HG03159 (cell line): ENCODE measurements around the gene NFKB1.

ENCODE experiments used
- ATAC-seq: cut with Tn5 transposase; IDR thresholded peaks from one replicate; pipeline ENCODE4 v1.9.1; 2021; ENCODE audit warnings: mild to moderate bottlenecking, moderate library complexity; ENCODE audit not compliant: unreplicated experiment

Gene NFKB1

GRCh38 chr4:102530986-102531385 is 29.8 kb downstream of the NFKB1 start:
- no peak for ATAC-seq

DNA sequence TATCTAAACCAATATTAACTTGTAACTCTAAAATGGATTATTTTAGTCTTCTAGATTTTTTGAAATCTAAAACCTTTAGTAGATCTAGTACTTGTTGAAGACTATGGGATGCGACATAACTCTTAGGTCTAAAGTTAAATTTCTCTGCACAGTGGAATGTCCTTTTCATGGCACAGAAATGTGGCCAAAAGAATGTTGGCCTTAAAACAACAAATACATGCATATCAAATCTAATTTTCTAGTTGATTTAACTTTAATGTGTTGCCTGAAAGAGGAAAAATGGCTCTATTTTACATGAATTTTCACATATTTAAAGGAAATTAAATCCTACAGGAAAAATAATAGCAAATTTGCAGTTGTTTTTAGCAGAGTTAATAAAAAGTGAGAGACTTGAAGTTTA is 30.3 kb downstream of the NFKB1 start:
- no peak for ATAC-seq

- ATAC-seq, result no peak
Observed at GRCh38 chr4:102533348-102533747, 32.2 kb downstream of the NFKB1 start.

GRCh38 chr4:102533904-102534303 is 32.7 kb downstream of the NFKB1 start:
- no peak for ATAC-seq

- ATAC-seq, result no peak
Observed at GRCh38 chr4:102534845-102535244, 33.7 kb downstream of the NFKB1 start.

DNA sequence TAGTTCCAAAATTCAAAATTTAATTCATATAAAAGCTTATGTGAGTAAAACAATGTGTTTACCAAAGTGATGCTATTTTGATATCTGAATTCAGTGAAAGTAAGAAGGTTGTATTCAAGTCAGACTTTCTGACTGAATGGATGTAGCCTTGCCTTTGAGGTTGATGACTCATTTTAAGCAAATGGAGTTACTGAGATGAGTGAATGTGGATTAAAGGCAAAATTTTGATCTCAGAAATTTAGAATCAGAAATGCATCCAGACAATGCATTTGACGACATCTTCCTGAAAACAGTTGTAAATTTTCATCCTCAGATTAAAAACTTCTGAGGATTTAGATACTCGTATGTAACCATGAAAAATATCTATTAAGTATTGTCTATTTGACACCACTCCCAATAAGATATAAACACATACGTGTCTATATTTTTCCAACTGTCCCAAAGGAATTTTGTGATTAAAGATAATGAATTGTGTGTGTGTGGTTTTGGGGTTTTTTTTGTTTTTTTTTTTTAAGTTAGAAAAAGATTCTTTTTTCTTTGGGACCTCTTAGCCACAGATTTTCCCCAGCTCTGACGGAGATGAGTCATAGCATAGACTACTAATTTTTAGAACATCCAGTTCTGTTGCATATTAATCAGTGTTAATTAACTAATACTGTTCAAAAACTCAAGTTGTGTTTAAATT is 34.4 kb downstream of the NFKB1 start:
- ATAC-seq, result peak; percentile 83

DNA sequence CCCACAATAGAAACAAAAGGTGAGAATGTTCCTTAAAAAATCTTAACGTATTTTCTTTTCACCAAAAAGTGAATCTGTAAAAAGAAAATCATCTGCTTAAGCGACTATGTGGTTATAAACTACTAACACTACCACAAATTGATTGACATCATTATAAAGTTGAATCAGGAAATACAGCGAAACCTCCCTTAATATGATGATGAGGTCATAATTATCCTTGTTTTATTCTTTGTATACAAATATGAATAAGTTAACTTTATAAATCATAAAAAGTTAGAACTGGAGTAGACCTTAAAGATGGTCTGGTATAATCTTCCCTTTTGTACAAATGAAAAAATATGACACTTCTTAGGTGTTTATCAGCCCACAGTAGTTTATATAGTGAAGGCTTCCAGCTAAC is 35.6 kb downstream of the NFKB1 start:
- ATAC-seq, result no peak

DNA sequence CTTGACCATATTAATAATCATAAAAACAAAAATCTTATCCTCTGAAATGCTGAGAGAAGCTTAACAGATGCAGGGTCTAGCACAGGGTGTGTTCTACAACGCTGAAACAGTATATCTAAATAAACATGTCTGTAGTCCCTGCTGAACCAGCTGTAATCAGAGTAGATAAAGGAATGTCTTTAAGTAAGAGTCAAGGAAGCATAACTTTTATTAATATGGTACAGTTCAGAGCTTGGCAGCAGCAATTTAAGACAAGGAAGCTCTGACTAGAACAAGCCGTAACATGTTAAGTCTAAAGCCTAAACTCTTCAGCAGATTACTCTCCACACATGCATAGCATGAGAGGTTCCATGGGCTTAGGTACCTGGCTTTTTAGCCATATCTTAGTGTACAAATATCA is 36.1 kb downstream of the NFKB1 start:
- no peak for ATAC-seq

- no peak for ATAC-seq
Observed at GRCh38 chr4:102541697-102542096, 40.5 kb downstream of the NFKB1 start.

DNA sequence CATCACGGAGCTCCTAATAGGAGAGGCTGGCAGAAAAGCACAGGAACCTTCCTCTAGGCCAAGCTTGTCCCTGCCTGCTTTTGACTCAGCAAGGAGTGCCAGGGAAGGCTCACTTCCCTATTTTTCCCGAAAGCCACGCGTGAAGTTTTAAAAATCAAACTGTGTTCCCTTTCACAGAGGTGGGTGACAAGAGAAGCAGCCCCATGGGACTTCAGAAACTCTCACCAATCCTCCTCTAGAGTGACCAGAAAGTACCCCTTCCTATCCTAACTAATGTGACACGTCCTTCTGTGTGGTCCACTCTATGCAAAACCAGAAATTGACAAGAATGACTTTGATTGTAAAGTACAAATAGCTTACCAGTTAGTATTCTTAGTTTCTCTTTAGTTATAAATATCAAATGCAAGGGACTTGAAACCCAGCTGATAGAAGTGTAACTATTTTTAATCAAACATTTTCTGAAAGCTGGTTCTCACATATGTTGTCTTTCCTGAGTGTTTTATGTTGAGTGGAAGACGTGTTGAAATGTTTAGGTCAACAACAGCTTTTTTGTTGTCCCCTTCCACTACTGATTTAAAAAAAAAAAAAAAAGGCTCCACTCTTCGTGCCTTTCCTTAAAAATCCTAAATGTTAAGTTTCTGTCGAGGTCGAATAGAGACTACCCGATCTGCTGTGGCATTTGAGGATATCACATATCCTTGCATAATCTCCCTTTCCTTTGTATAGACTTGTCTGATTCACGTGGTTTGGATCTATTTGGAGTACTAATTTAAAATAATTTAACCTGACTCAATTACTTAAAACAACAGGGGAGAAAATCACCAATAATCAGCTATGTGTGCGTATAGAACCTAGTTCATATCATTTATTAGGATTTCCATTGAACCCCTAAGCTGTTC is 42.1 kb downstream of the NFKB1 start:
- peak; percentile 90 for ATAC-seq

GRCh38 chr4:102546635-102547034 is 45.5 kb downstream of the NFKB1 start:
- no peak for ATAC-seq

DNA sequence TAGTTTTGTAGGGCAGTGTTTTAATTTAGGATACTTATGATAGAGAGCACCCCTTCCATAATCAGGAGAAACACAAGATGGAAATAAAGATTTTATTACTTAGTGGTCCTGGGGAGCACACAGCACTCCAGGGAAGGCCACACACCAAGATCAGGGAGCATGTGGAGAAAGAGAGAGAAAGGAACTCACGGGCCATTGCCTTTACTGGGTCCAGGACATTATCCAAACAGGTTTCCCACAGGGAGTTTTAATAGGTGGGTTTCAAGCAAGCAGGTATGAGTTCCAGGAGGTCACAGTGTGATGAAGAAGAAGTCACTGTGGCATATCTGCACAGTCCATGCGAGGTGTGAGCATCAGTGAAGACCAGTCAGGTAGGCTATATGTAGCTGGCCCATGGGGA is 46.8 kb downstream of the NFKB1 start:
- ATAC-seq, result no peak

GRCh38 chr4:102551958-102552565 is 50.9 kb downstream of the NFKB1 start:
- peak; percentile 44 for ATAC-seq

DNA sequence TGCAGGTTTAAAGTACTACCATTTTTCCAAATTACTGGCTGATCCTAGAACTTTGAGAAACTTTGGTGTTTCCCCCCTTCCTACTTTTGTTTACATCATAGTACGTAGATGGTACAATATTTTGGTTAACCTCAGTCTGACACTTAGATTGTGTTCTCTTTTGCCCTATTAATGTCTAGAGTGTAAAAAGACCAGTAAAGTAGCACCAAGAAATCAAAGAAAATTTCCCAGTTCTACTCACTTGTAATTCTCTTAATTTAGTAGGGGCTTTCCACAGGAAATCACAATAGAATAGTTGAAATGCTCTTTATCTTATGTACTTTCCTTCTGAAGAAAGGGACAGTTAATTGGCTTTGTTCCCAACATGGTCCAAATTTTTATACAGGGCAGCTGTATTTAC is 51.6 kb downstream of the NFKB1 start:
- no peak for ATAC-seq

- no peak for ATAC-seq
Observed at GRCh38 chr4:102553982-102554381, 52.8 kb downstream of the NFKB1 start.

- ATAC-seq, result no peak
Observed at GRCh38 chr4:102554482-102554881, 53.3 kb downstream of the NFKB1 start.

DNA sequence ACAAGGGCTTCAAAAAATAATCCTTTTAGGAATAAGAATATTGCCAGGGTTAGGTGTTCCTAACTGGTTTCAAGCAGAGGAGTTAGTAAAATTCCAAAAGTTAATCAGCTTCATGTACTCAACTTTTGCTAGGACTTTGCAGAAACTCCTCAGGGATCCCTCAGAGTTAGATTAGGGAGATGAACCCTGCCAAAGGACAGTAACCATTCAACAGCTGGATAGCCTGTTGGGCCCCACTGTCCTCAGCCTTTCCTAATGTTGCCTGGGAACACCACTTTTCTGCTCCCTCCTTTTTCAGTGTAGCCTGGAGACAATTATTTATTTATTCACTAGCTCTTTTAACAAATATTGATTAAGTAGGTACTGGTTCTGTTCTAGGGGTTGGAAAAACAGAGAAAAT is 53.8 kb downstream of the NFKB1 start:
- ATAC-seq, result no peak

- no peak for ATAC-seq
Observed at GRCh38 chr4:102557636-102558035, 56.5 kb downstream of the NFKB1 start.

- ATAC-seq, result no peak
Observed at GRCh38 chr4:102560115-102560514, 59.0 kb downstream of the NFKB1 start.

- ATAC-seq, result no peak
Observed at GRCh38 chr4:102560571-102561341, 59.6 kb downstream of the NFKB1 start.

- no peak for ATAC-seq
Observed at GRCh38 chr4:102563000-102563399, 61.8 kb downstream of the NFKB1 start.
